Heart left ventricle (tissue), 13 donors: ENCODE results near the gene CXADR.

Experiments used
- CTCF ChIP-seq, 12 donors: fragments of 200-600 bp; sonication (generic) in 4 of 12; IDR thresholded peaks; one replicate each; pipeline versions ENCODE4 v1.5.0 to v1.8.0; 2018 to 2022; ENCODE audit warnings: antibody characterized with exemption in 12 of 12, mild to moderate bottlenecking in 5 of 12
- POLR2A ChIP-seq, 2 donors: fragments of 450-650 bp; IDR thresholded peaks; one replicate each; pipeline ENCODE4 v1.6.1; 2017; ENCODE audit warnings: antibody characterized with exemption in 2 of 2, mild to moderate bottlenecking in 2 of 2, moderate library complexity in 2 of 2
- donor health status: ischemic (EF 13 %, LVEDD 7.1; RV severe dilation, severe dysfunction).
- donor health status: DM: no; HTN: yes; CAD: no.
- donor health status: DM: no; HTN: no; CAD: no.
- donor health status: ischemic (EF 25% LVEDD 6.9; RV normal size, moderate dysfunction).
- donor health status: ischemic (EF 25% LVEDD 5.7; RV mildly dilated, moderate dysfunction).
- donor health status: ischemic (EF 35%, LVEDD 5.7; RV mildly dilated, moderate dysfunction).
- donor health status: nonischemic (EF 11% LVEDD 7.7; RV severe dilation, severe dysfunction).
- donor health status: DM: yes; HTN: yes; CAD: no.
- donor health status: PGD.
- donor health status: ischemic (EF 29% LVEDD 5.4; RV normal size, mild dysfunction).
- donor health status: nonischemic (EF 23%, LVEDD 6.1; RV moderate dilation, normal function).

DNA sequence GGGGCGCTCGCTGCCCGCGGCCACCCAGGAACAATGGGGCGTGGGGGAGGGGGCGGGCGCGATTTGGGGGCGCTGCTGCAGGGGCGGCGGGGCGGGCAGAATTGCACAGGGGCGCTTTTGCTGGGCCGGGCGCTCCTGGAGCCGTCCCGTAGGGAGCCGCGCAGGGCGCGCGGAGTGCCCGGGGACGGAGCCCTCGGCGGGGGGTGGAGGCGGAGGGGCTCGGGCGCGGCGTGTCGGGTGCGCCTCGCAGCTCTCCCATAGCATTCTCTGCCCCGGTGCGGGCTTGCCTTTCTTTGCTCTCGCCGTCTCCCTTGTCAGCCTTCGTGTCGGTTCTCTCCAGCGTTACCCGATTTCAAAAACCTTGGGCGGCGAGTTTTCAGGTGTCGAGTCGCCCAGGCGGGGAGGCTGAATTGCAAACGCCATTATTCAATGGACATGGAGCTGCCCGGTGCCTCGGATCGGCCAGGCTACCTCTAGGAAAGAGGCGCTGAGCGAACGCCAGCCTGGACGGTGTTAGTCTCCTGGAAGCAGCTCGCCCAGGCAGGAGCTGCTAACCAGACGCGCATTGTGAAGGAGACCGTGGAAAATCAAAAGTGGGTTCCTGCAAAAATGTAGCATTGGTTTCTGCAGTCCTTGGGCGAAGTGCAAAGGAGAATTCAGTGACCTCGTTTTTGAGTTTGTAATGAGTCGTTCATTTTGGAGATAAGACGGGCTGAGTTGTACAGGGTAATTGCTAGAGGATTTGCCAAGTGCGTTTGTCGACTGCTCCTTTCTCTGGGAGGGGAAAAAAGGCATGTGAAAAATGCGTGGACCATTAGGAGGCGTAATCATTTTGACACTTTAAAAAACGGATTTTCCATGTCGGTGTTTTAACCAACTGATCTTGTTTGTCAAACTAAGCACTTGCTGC is 626 bp downstream of the CXADR start:
- no peak for TF ChIP-seq CTCF (IDR thresholded peaks at IDR 0.05)
- TF ChIP-seq POLR2A (IDR thresholded peaks at IDR 0.05) = no peak
